SK-N-SH (cell line): ENCODE data around the gene UBTD2. TPM values are rescaled to one million over a fixed set of nuclear protein-coding genes. Genes with fewer than 3 reads are reported as not detected.

Experiments
- CTCF ChIA-PET: fragments of 300-600, 350-600 bp; formaldehyde crosslinking; extraction: SDS; loops from one replicate; lab custom pipeline; 2021; lab: Yijun Ruan, JAX
- POLR2A ChIA-PET: fragments of 350-600 bp; sonication (Branson Sonifier 250); formaldehyde crosslinking; extraction: SDS; loops from one replicate; lab custom pipeline; 2020; ENCODE audit warnings: antibody characterized with exemption, inconsistent platforms; lab: Yijun Ruan, JAX
- DNase-seq: peaks from one replicate; pipeline ENCODE4 v3.0.0; 2012
- H2AFZ ChIP-seq: fragments of 200-600 bp; sonication (generic); 2 replicates; pipeline ENCODE4 v1.8.1; 2016; ENCODE audit warnings: antibody characterized with exemption, mild to moderate bottlenecking, low read depth
- H3F3A ChIP-seq: fragments of 200-600 bp; sonication (generic); replicated peaks from 2 replicates; pipeline ENCODE3; 2016; ENCODE audit warnings: antibody characterized with exemption, mild to moderate bottlenecking; ENCODE audit not compliant: insufficient read depth
- H3K27ac ChIP-seq, 2 experiments: fragments of 200-500 bp in 1 of 2; fragments of 200-600 bp in 1 of 2; sonication (Bioruptor generic) in 1 of 2; sonication (generic), shearing (Covaris generic) in 1 of 2; 2 replicates each; pipeline versions ENCODE4 v1.5.1 to v1.6.1; 2014 to 2016; ENCODE audit warnings: low read depth in 2 of 2, inconsistent platforms in 1 of 2, low read length in 1 of 2, mild to moderate bottlenecking in 1 of 2, mixed read lengths in 1 of 2
- H3K27me3 ChIP-seq: fragments of 200-600 bp; sonication (generic), shearing (Covaris generic); 2 replicates; pipeline ENCODE4 v1.6.1; 2016; ENCODE audit warnings: mixed run types; ENCODE audit not compliant: insufficient read depth
- H3K36me3 ChIP-seq, 2 experiments: fragments of 200-500 bp in 1 of 2; fragments of 200-600 bp in 1 of 2; sonication (Bioruptor generic) in 1 of 2; sonication (generic) in 1 of 2; replicated peaks in 1 of 2; 2 replicates each; pipeline versions ENCODE3 to v1.5.1; 2014 to 2016; ENCODE audit warnings: low read length in 1 of 2, mild to moderate bottlenecking in 1 of 2; ENCODE audit not compliant: insufficient read depth in 2 of 2, control insufficient read depth in 1 of 2
- H3K4me1 ChIP-seq, 2 experiments: fragments of 200-500 bp in 1 of 2; fragments of 200-600 bp in 1 of 2; sonication (Bioruptor generic) in 1 of 2; sonication (generic), shearing (Covaris generic) in 1 of 2; 2 replicates each; pipeline versions ENCODE4 v1.5.1 to v1.6.1; 2014 to 2016; ENCODE audit warnings: low read depth in 1 of 2, low read length in 1 of 2, mixed run types in 1 of 2; ENCODE audit not compliant: insufficient read depth in 2 of 2, control insufficient read depth in 1 of 2
- H3K4me2 ChIP-seq: fragments of 200-600 bp; sonication (generic), shearing (Covaris generic); 2 replicates; pipeline ENCODE4 v1.6.1; 2017; ENCODE audit warnings: mixed run types
- H3K4me3 ChIP-seq, 2 experiments: fragments of 200-500 bp in 1 of 2; fragments of 200-600 bp in 1 of 2; sonication (Bioruptor generic) in 1 of 2; sonication (generic), shearing (Covaris generic) in 1 of 2; 2 replicates each; pipeline versions ENCODE4 v1.5.1 to v1.8.1; 2014 to 2016; ENCODE audit warnings: low read depth in 2 of 2, inconsistent platforms in 1 of 2, low read length in 1 of 2, mild to moderate bottlenecking in 1 of 2, mixed read lengths in 1 of 2, moderate library complexity in 1 of 2
- H3K79me2 ChIP-seq: fragments of 200-600 bp; sonication (generic); 2 replicates; pipeline ENCODE4 v1.8.1; 2017; ENCODE audit warnings: mild to moderate bottlenecking; ENCODE audit not compliant: insufficient read depth
- H3K9ac ChIP-seq: fragments of 200-600 bp; sonication (generic); 2 replicates; pipeline ENCODE4 v1.6.1; 2017; ENCODE audit warnings: mixed run types
- H3K9me2 ChIP-seq: fragments of 200-600 bp; sonication (generic); 2 replicates; pipeline ENCODE4 v1.6.1; 2017; ENCODE audit warnings: mixed run types
- H3K9me3 ChIP-seq: fragments of 200-600 bp; sonication (generic); 2 replicates; pipeline ENCODE4 v1.6.1; 2017; ENCODE audit warnings: mixed run types, mild to moderate bottlenecking, moderate library complexity
- H4K20me1 ChIP-seq: fragments of 200-600 bp; sonication (generic); 2 replicates; pipeline ENCODE4 v1.6.1; 2017; ENCODE audit warnings: mild to moderate bottlenecking, mixed run types; ENCODE audit not compliant: insufficient read depth
- CHD2 ChIP-seq: fragments of 150-350 bp; IDR thresholded peaks from 2 replicates; pipeline ENCODE4 v1.6.1; 2018; ENCODE audit warnings: low read length; ENCODE audit not compliant: partially characterized antibody
- CTCF ChIP-seq: fragments of 200-600 bp; sonication (generic); IDR thresholded peaks from 2 replicates; pipeline ENCODE4 v1.6.1; 2017; ENCODE audit warnings: antibody characterized with exemption, mild to moderate bottlenecking, moderate library complexity
- ELF1 ChIP-seq: IDR thresholded peaks from 2 replicates; pipeline ENCODE4 v1.4.0; 2012
- EP300 ChIP-seq, 2 experiments: IDR thresholded peaks; 2 replicates each; pipeline versions ENCODE4 v1.4.0 to v1.6.1; 2012; ENCODE audit warnings: borderline replicate concordance in 1 of 2, low read depth in 1 of 2, low read length in 1 of 2
- FOXJ3 ChIP-seq: sonication (generic); formaldehyde crosslinking; IDR thresholded peaks from 2 replicates; pipeline ENCODE4 v1.5.1; 2020; ENCODE audit warnings: mild to moderate bottlenecking, missing genetic modification reagents
- GABPA ChIP-seq: IDR thresholded peaks from 2 replicates; pipeline ENCODE4 v1.4.0; 2012; ENCODE audit warnings: low read depth, mild to moderate bottlenecking
- NRF1 ChIP-seq: IDR thresholded peaks from 2 replicates; pipeline ENCODE4 v1.6.1; 2012; ENCODE audit warnings: low read depth, mild to moderate bottlenecking, low read length
- RFX5 ChIP-seq: IDR thresholded peaks from 2 replicates; pipeline ENCODE4 v1.6.1; 2012; ENCODE audit warnings: mild to moderate bottlenecking, improper control_type of control experiment, low read length
- RXRA ChIP-seq: IDR thresholded peaks from 2 replicates; pipeline ENCODE4 v1.4.0; 2012; ENCODE audit warnings: low read depth, mild to moderate bottlenecking, borderline replicate concordance
- SIN3A ChIP-seq: IDR thresholded peaks from 2 replicates; pipeline ENCODE4 v1.6.1; 2012; ENCODE audit warnings: low read depth, mild to moderate bottlenecking, low read length, moderate library complexity, borderline replicate concordance
- SMC3 ChIP-seq: IDR thresholded peaks from 2 replicates; pipeline ENCODE4 v1.6.1; 2012; ENCODE audit warnings: low read depth, low read length, improper control_type of control experiment
- TAF1 ChIP-seq: IDR thresholded peaks from 2 replicates; pipeline ENCODE4 v1.6.1; 2012; ENCODE audit warnings: low read depth, mild to moderate bottlenecking, low read length, moderate library complexity, borderline replicate concordance
- TCF12 ChIP-seq: IDR thresholded peaks from 2 replicates; pipeline ENCODE4 v1.4.0; 2012
- WGBS: methylation state at CpG from one replicate; pipeline ENCODE4 v1.1.6; 2017; ENCODE audit warnings: low lambda C conversion rate; 5-methylcytosine and 5-hydroxymethylcytosine counted together
- polyA plus RNA-seq, 3 experiments: library from polyadenylated mRNA; depleted of rRNA; stranded (reverse); fragments of >200 nt; gene quantifications; 2 replicates each; pipeline ENCODE4 v1.2.3, GENCODE V29; 2012
- TF ChIP-seq, protein P1 (sequence below): fragments of 150-350 bp; IDR thresholded peaks from 2 replicates; pipeline ENCODE4 v1.6.1; 2017; ENCODE audit warnings: antibody characterized with exemption, low read length, low read depth, borderline replicate concordance
- TF ChIP-seq, protein P2 (sequence below): IDR thresholded peaks from 2 replicates; pipeline ENCODE4 v1.4.0; 2012; ENCODE audit warnings: low read depth

UBTD2 gene
- polyA plus RNA-seq, 1 of the 3 experiments (the other 2 are of a cell fraction): 13.8 TPM

DNA sequence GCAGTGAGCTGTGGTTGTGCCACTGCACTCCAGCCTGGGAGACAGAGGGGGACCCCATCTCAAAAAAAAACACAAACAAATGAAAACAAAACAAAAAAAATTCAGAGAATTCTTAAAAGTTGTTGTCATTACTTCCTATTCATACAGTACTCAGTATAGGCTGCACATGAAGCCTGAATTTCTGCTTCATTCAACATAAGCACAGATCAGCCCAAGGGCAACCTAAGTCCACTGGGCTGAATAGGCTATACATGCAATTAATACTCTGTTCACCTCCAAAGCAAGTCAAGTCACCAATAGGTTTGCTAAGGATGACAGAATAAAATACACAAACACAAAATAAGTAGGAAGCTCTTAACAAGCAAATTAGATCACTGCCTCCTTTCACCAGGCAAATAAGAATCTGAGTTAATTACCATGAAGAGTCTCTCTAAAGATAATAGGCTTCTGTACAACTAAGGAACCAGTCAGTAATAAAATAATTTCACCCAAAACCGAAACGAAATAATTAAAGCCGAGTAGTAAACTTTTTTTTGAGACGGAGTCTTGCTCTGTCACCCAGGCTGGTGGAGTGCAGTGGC is 18.7 kb downstream of the UBTD2 start:
- no peak overlapping the region for H3K9ac ChIP-seq
- no peak for TF ChIP-seq RFX5
- TF ChIP-seq TAF1: no peak
- TF ChIP-seq TCF12: no peak
- TF ChIP-seq GABPA: no peak
- H3K9me3 ChIP-seq: no peaks in the 10 kb centered on the region
- H3K4me3 ChIP-seq: no peak overlapping the region
- H3K9me2 ChIP-seq: no peaks in the 10 kb centered on the region
- H2AFZ ChIP-seq: no peak overlapping the region
- H4K20me1 ChIP-seq: peaks cover 91% of the 10 kb centered on the region
- no peak overlapping the region for H3K27ac ChIP-seq
- H3F3A ChIP-seq: peaks cover 3% of the 10 kb centered on the region
- H3K79me2 ChIP-seq: peaks cover 99% of the 10 kb centered on the region
- no peak for DNase-seq
- no peaks in the 10 kb centered on the region for H3K4me1 ChIP-seq
- H3K27me3 ChIP-seq: no peaks in the 10 kb centered on the region
- no peak overlapping the region for H3K4me2 ChIP-seq
- CTCF ChIA-PET: no interaction called here
- WGBS: 86% methylated on average over 4 of the region's 4 CpGs
- POLR2A ChIA-PET: no interaction called here
- peaks cover 0 to 20% of the 10 kb centered on the region in 2 experiments for H3K36me3 ChIP-seq

- Histone ChIP-seq H3K4me1 (no peaks in the 10 kb centered on the region), H3K9me2 (no peaks in the 10 kb centered on the region), H3K4me3 (no peak overlapping the region), H3K27ac (no peak overlapping the region), H3K9ac (no peak overlapping the region), H3K36me3 (peaks cover 8 to 48% of the 10 kb centered on the region in 2 experiments), H3K79me2 (peaks cover 83% of the 10 kb centered on the region), H2AFZ (no peak overlapping the region), H3K27me3 (no peaks in the 10 kb centered on the region), H4K20me1 (peaks cover 3% of the 10 kb centered on the region; the same call in 1 of the 2 replicates), H3F3A (peaks cover 15% of the 10 kb centered on the region), H3K9me3 (no peaks in the 10 kb centered on the region; the same call in 1 of the 2 replicates), H3K4me2 (no peak overlapping the region)
- 96% methylated on average over 7 of the region's 23 CpGs for WGBS
- ChIA-PET POLR2A (no interaction called here), CTCF (no interaction called here)
- no peak for TF ChIP-seq RFX5
- no peak for TF ChIP-seq SIN3A
- no peak for TF ChIP-seq RXRA
- TF ChIP-seq NRF1: no peak
- no peak for TF ChIP-seq TCF12
- TF ChIP-seq, protein P1, sequence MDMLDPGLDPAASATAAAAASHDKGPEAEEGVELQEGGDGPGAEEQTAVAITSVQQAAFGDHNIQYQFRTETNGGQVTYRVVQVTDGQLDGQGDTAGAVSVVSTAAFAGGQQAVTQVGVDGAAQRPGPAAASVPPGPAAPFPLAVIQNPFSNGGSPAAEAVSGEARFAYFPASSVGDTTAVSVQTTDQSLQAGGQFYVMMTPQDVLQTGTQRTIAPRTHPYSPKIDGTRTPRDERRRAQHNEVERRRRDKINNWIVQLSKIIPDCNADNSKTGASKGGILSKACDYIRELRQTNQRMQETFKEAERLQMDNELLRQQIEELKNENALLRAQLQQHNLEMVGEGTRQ: no peak
- no peak for TF ChIP-seq CHD2
- no peak for TF ChIP-seq ELF1
- TF ChIP-seq EP300 (IDR thresholded peaks at IDR 0.05; ENCODE audit: borderline replicate concordance in 1 of 2, low read depth in 1 of 2, low read length in 1 of 2): no peak
- no peak for TF ChIP-seq SMC3
- no peak for TF ChIP-seq FOXJ3
- no peak for TF ChIP-seq CTCF
- TF ChIP-seq, protein P2, sequence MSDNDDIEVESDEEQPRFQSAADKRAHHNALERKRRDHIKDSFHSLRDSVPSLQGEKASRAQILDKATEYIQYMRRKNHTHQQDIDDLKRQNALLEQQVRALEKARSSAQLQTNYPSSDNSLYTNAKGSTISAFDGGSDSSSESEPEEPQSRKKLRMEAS: no peak
- DNase-seq: no peak
Measured at GRCh38 chr5:172255444-172255843, 28.1 kb downstream of the UBTD2 start.
